ENCODE data around the gene FGD2. TPM values are rescaled to one million over a fixed set of nuclear protein-coding genes. Genes with fewer than 3 reads are reported as not detected.

The FGD2 gene
- total and polyA plus RNA-seq, 9 of the 15 experiments (the other 6 are each of a cell fraction or from before 2014, with no cell fraction given): 0.09 TPM; not detected in 8

- TF ChIP-seq RBM39 (optimal IDR thresholded peaks at IDR 0.05; ENCODE audit: low read depth, low read length) (no peak), ZNF717 (CRISPR knock-in tag; IDR thresholded peaks at IDR 0.05) (no peak), ZNF696 (CRISPR knock-in tag; conservative IDR thresholded peaks at IDR 0.05) (no peak), ZNF551 (CRISPR knock-in tag; IDR thresholded peaks at IDR 0.05) (no peak), RNF2 (IDR thresholded peaks at IDR 0.05) (peak; percentile 59; the same call in 1 of the 2 replicates), TCF7 (IDR thresholded peaks at IDR 0.05; ENCODE audit: borderline replicate concordance) (no peak), ETS2 (tag; IDR thresholded peaks at IDR 0.05; ENCODE audit: borderline replicate concordance, poor library complexity, severe bottlenecking) (no peak), BCOR (IDR thresholded peaks at IDR 0.05) (peak; percentile 53; the same call in 1 of the 2 replicates), ADNP (tag; IDR thresholded peaks at IDR 0.05) (0 out of 2 replicates have a peak, but pooled peaks have one; percentile 23), E2F6 (IDR thresholded peaks at IDR 0.05; ENCODE audit: borderline replicate concordance in 1 of 2, extremely low read depth in 1 of 2, insufficient read depth in 1 of 2, insufficient read length in 1 of 2, low read depth in 1 of 2, low read length in 1 of 2, poor library complexity in 1 of 2, severe bottlenecking in 1 of 2) (peak in 1 of 2 experiments; percentile 37), PRDM10 (IDR thresholded peaks at IDR 0.05; ENCODE audit: partially characterized antibody) (no peak), ZNF436 (CRISPR knock-in tag; IDR thresholded peaks at IDR 0.05) (no peak), MAZ (CRISPR knock-in tag; conservative IDR thresholded peaks at IDR 0.05 in 1 of 2, IDR thresholded peaks at IDR 0.05 in 1 of 2) (no peak), PHB2 (IDR thresholded peaks at IDR 0.05; ENCODE audit: low read depth) (no peak), CLOCK (CRISPR knock-in tag; IDR thresholded peaks at IDR 0.05; ENCODE audit: borderline replicate concordance) (no peak), KDM1A (IDR thresholded peaks at IDR 0.05) (peak; percentile 85 to 88)
Observed at GRCh38 chr6:37005061-37005810, at the start of gene FGD2 (continued).
